GM12878 (cell line): ENCODE results near the gene RAD51B. TPM values are rescaled to one million over a fixed set of nuclear protein-coding genes. Genes with fewer than 3 reads are reported as not detected.

Experiments
- ATAC-seq: fragments of 200-7000 bp; cut with Tn5 transposase; 3 replicates; pipeline ENCODE4 v1.9.1; 2020; ENCODE audit warnings: mild to moderate bottlenecking, moderate library complexity
- BruUV-seq: library from RNA; stranded (reverse); fragments of 400-500 nt; replicated peaks from 2 replicates; lab custom pipeline; 2021; lab: Mats Ljungman, UMichigan
- CTCF ChIA-PET: fragments of 300-600 bp; sonication (Branson Sonifier 250); formaldehyde crosslinking; extraction: SDS; loops from one replicate; lab custom pipeline; 2021; ENCODE audit warnings: inconsistent platforms; lab: Yijun Ruan, JAX
- POLR2A ChIA-PET: fragments of 350-600 bp; formaldehyde crosslinking; extraction: SDS; loops from one replicate; lab custom pipeline; 2021; ENCODE audit warnings: inconsistent platforms; lab: Charles Lee
- RAD21 ChIA-PET: fragments of 300-600 bp; sonication (Branson Sonifier 250); formaldehyde crosslinking; loops from one replicate; lab custom pipeline; 2023; ENCODE audit warnings: antibody characterized with exemption; ENCODE audit not compliant: unreplicated experiment; lab: Charles Lee
- SMC1A ChIA-PET: fragments of 300-600 bp; sonication (Branson Sonifier 250); formaldehyde crosslinking; loops from one replicate; lab custom pipeline; 2023; ENCODE audit not compliant: unreplicated experiment, uncharacterized antibody; lab: Charles Lee
- DNase-seq: peaks from one replicate; pipeline ENCODE4 v3.0.0-alpha.2; 2011; ENCODE audit warnings: low read depth, low spot score
- FAIRE-seq: peaks from 3 replicates; lab custom pipeline; 2011; peaks lifted over from hg19 to GRCh38; lab: Jason Lieb, UNC
- H2AFZ ChIP-seq: 2 replicates; pipeline ENCODE4 v1.6.0; 2011; ENCODE audit warnings: low read depth, low read length, control low read depth; ENCODE audit not compliant: control insufficient read depth
- H3K27ac ChIP-seq: 2 replicates; pipeline ENCODE4 v1.5.1; 2011; ENCODE audit warnings: control low read depth; ENCODE audit not compliant: control insufficient read depth, insufficient read depth
- H3K27me3 ChIP-seq, 2 experiments: replicated peaks in 1 of 2; 2 replicates each; pipeline versions ENCODE4 v1.6.0 to v1.6.1; 2011; ENCODE audit warnings: low read length in 1 of 2; ENCODE audit not compliant: control insufficient read depth in 2 of 2, insufficient read depth in 2 of 2
- H3K36me3 ChIP-seq, 2 experiments: 2 replicates each; pipeline ENCODE4 v1.5.1; 2011; ENCODE audit warnings: low read length in 1 of 2; ENCODE audit not compliant: control insufficient read depth in 2 of 2, insufficient read depth in 2 of 2
- H3K4me1 ChIP-seq: 2 replicates; pipeline ENCODE4 v1.6.1; 2011; ENCODE audit warnings: mild to moderate bottlenecking, low read length, moderate library complexity, mixed read lengths; ENCODE audit not compliant: control insufficient read depth, insufficient read depth
- H3K4me2 ChIP-seq: 2 replicates; pipeline ENCODE4 v1.6.0; 2011; ENCODE audit warnings: control low read depth; ENCODE audit not compliant: control insufficient read depth, insufficient read depth
- H3K4me3 ChIP-seq: fragments of 200-600 bp; sonication (generic); 2 replicates; pipeline ENCODE4 v1.5.1; 2016
- H3K79me2 ChIP-seq: 2 replicates; pipeline ENCODE4 v1.6.0; 2011; ENCODE audit warnings: low read length; ENCODE audit not compliant: control insufficient read depth, insufficient read depth
- H3K9ac ChIP-seq: 2 replicates; pipeline ENCODE4 v1.8.0; 2011; ENCODE audit warnings: low read length, control low read depth, mixed read lengths; ENCODE audit not compliant: control insufficient read depth, insufficient read depth
- H3K9me3 ChIP-seq: replicated peaks from 3 replicates; pipeline ENCODE4 v1.5.1; 2011; ENCODE audit warnings: mild to moderate bottlenecking, low read length; ENCODE audit not compliant: control insufficient read depth, insufficient read depth
- H4K20me1 ChIP-seq: 2 replicates; pipeline ENCODE4 v1.6.0; 2011; ENCODE audit not compliant: control insufficient read depth, insufficient read depth
- BACH1 ChIP-seq: fragments of 450-650 bp; IDR thresholded peaks from 2 replicates; pipeline ENCODE4 v1.6.1; 2017; ENCODE audit warnings: mild to moderate bottlenecking, borderline replicate concordance
- BCL11A ChIP-seq: IDR thresholded peaks from 2 replicates; pipeline ENCODE4 v1.6.1; 2011; ENCODE audit warnings: low read depth, low read length
- BHLHE40 ChIP-seq, 2 experiments: fragments of 450-650 bp in 1 of 2; IDR thresholded peaks; 2 replicates each; pipeline ENCODE4 v1.6.1; 2011 to 2017; ENCODE audit warnings: low read depth in 2 of 2, borderline replicate concordance in 1 of 2, improper control_type of control experiment in 1 of 2, low read length in 1 of 2, mild to moderate bottlenecking in 1 of 2
- CREB1 ChIP-seq: IDR thresholded peaks from 2 replicates; pipeline ENCODE4 v1.6.1; 2012; ENCODE audit warnings: low read depth, mild to moderate bottlenecking, inconsistent platforms
- ESRRA ChIP-seq: IDR thresholded peaks from 2 replicates; pipeline ENCODE4 v1.6.1; 2012; ENCODE audit warnings: mild to moderate bottlenecking, low read length, improper control_type of control experiment
- HDGF ChIP-seq: fragments of 450-650 bp; IDR thresholded peaks from 2 replicates; pipeline ENCODE4 v1.6.1; 2016; ENCODE audit warnings: antibody characterized with exemption
- JUNB ChIP-seq: IDR thresholded peaks from 2 replicates; pipeline ENCODE4 v1.6.1; 2016; ENCODE audit warnings: antibody characterized with exemption, mild to moderate bottlenecking
- KLF5 ChIP-seq: fragments of 450-650 bp; IDR thresholded peaks from 2 replicates; pipeline ENCODE4 v1.6.1; 2014; ENCODE audit warnings: mild to moderate bottlenecking; ENCODE audit not compliant: partially characterized antibody
- MTA2 ChIP-seq: fragments of 450-650 bp; IDR thresholded peaks from 2 replicates; pipeline ENCODE4 v1.6.1; 2016; ENCODE audit warnings: low read depth, mild to moderate bottlenecking, moderate library complexity
- SUPT20H ChIP-seq: IDR thresholded peaks from 2 replicates; pipeline ENCODE4 v1.6.1; 2011; ENCODE audit warnings: low read depth, mild to moderate bottlenecking, low read length, moderate library complexity, borderline replicate concordance; ENCODE audit not compliant: control insufficient read depth
- TCF3 ChIP-seq: IDR thresholded peaks from 2 replicates; pipeline ENCODE4 v1.6.1; 2012; ENCODE audit warnings: low read depth, mild to moderate bottlenecking, low read length, borderline replicate concordance; ENCODE audit not compliant: insufficient read depth
- ZBTB11 ChIP-seq: fragments of 450-650 bp; formaldehyde crosslinking; IDR thresholded peaks from 2 replicates; pipeline ENCODE4 v1.5.0; 2022; ENCODE audit warnings: mild to moderate bottlenecking, missing genetic modification characterization
- ZSCAN29 ChIP-seq: fragments of 450-650 bp; IDR thresholded peaks from 2 replicates; pipeline ENCODE4 v1.6.1; 2017; ENCODE audit warnings: mild to moderate bottlenecking, moderate library complexity
- WGBS: methylation state at CpG from one replicate; pipeline ENCODE4 v1.1.6; 2016; ENCODE audit warnings: low lambda C conversion rate; ENCODE audit not compliant: insufficient replicate concordance, insufficient coverage; ENCODE audit errors: missing lambda C conversion rate; 5-methylcytosine and 5-hydroxymethylcytosine counted together
- in situ Hi-C: fragments of 300-500 bp; cut with MboI; formaldehyde crosslinking; loops from 9 replicates; pipeline ENCODE4 v1.14.3; 2018; ENCODE audit warnings: mixed read lengths
- intact Hi-C: fragments of 100-400 bp; cut with micrococcal nuclease; formaldehyde crosslinking; loops from one replicate; pipeline ENCODE4 v1.14.2; 2022; ENCODE audit not compliant: unreplicated experiment
- polyA plus RNA-seq, 11 experiments: library from polyadenylated mRNA; depleted of rRNA in 4 of 11; unstranded in 6 of 11; stranded (reverse) in 5 of 11; fragments of >200 nt; fragmentation: Nextera tagmentation in 4 of 11; fragmentation: Illumina TruSeq in 1 of 11; extraction: Ambion mirVana in 4 of 11; extraction: Trizol in 1 of 11; gene quantifications; 1 replicate in 1 of 11; 2 replicates in 10 of 11; pipeline versions ENCODE4 v1.2.1 to v1.2.3, GENCODE V29; 2011 to 2016; ENCODE audit warnings: inconsistent platforms in 2 of 11, missing spikeins in 2 of 11, low read depth in 1 of 11
- total RNA-seq, 4 experiments: library from RNA; depleted of rRNA in 3 of 4; stranded (reverse); fragments of >200 nt in 3 of 4; fragmentation: Illumina TruSeq in 1 of 4; extraction: Trizol in 1 of 4; gene quantifications; 2 replicates each; pipeline versions ENCODE4 v1.2.1 to v1.2.3, GENCODE V29; 2013 to 2021
- TF ChIP-seq, protein P1 (sequence below): fragments of 450-650 bp; IDR thresholded peaks from 2 replicates; pipeline ENCODE4 v1.6.1; 2016; ENCODE audit warnings: mild to moderate bottlenecking
- TF ChIP-seq, protein P2 (sequence below), 3 experiments: IDR thresholded peaks in 2 of 3; conservative IDR thresholded peaks in 1 of 3; 2 replicates each; pipeline ENCODE4 v1.5.1; 2011; ENCODE audit warnings: low read depth in 3 of 3, low read length in 3 of 3, mild to moderate bottlenecking in 3 of 3, control low read depth in 2 of 3, moderate library complexity in 2 of 3, inconsistent platforms in 1 of 3, mixed read lengths in 1 of 3; ENCODE audit not compliant: control insufficient read depth in 2 of 3, insufficient read depth in 1 of 3; ENCODE audit errors: extremely low read depth in 1 of 3

The RAD51B gene
- total and polyA plus RNA-seq, 10 of the 15 experiments (the other 5 are each of a cell fraction or from before 2014, with no cell fraction given): 9.8 to 26.8 (median 21.3) TPM

GRCh38 chr14:68278576-68279436, 459.2 kb downstream of the RAD51B start:
- DNase-seq (no peak), FAIRE-seq (no peak), ATAC-seq (no peak)
- H3K9ac ChIP-seq: peak overlapping the region; percentile 80
- CTCF ChIA-PET: interaction anchor here (0.8 to 2.0 kb wide), 7 partner anchors 9 to 536 kb away, joined by 3 to 6 read pairs (median 4); no protein-coding TSS in a partner anchor
- peaks cover 13% of the 10 kb centered on the region for H3K79me2 ChIP-seq
- H3K27me3 ChIP-seq: no peaks in the 10 kb centered on the region
- H3K27ac ChIP-seq: peak overlapping the region; percentile 92
- H2AFZ ChIP-seq: no peak overlapping the region
- intact Hi-C loops (loop anchor here (1.0 to 5.0 kb wide), 2 partner anchors 31 to 228 kb away; no protein-coding TSS in a partner anchor), in situ Hi-C loops (loop anchor here (10.0 kb wide), 1 partner anchor 516 kb away; the partner anchor contains the start of gene ZFP36L1)
- H3K36me3 ChIP-seq: no peaks in the 10 kb centered on the region
- H4K20me1 ChIP-seq: no peaks in the 10 kb centered on the region
- H3K4me2 ChIP-seq: peak overlapping the region; percentile 55
- BruUV-seq: no TSS peak
- POLR2A ChIA-PET: interaction anchor here (0.5 to 12.4 kb wide), 19 partner anchors 8 to 542 kb away, joined by 3 to 141 read pairs (median 4); no protein-coding TSS in a partner anchor
- H3K9me3 ChIP-seq: no peaks in the 10 kb centered on the region
- SMC1A ChIA-PET: interaction anchor here (0.8 to 13.0 kb wide), 14 partner anchors 8 to 542 kb away, joined by 3 to 227 read pairs (median 6); no protein-coding TSS in a partner anchor
- peaks cover 85% of the 10 kb centered on the region for H3K4me1 ChIP-seq
- WGBS: 46% methylated on average over 5 of the region's 5 CpGs
- H3K4me3 ChIP-seq: peak overlapping the region; percentile 49; the same call in 1 of the 2 replicates
- RAD21 ChIA-PET: interaction anchor here (1.0 to 15.7 kb wide), 20 partner anchors 10 to 537 kb away, joined by 3 to 343 read pairs (median 4); no protein-coding TSS in a partner anchor
- TF ChIP-seq ZBTB11 (CRISPR knock-in tag) (no peak; the same call in 1 of the 2 replicates), KLF5 (no peak), JUNB (no peak), BACH1 (peak; percentile 71), BHLHE40 (IDR thresholded peaks at IDR 0.05; ENCODE audit: borderline replicate concordance in 1 of 2, low read depth in 2 of 2, low read length in 1 of 2) (no peak), ESRRA (no peak), TCF3 (no peak), MTA2 (no peak), SUPT20H (no peak), BCL11A (no peak), HDGF (no peak), CREB1 (no peak), ZSCAN29 (no peak)
- TF ChIP-seq, protein P1, sequence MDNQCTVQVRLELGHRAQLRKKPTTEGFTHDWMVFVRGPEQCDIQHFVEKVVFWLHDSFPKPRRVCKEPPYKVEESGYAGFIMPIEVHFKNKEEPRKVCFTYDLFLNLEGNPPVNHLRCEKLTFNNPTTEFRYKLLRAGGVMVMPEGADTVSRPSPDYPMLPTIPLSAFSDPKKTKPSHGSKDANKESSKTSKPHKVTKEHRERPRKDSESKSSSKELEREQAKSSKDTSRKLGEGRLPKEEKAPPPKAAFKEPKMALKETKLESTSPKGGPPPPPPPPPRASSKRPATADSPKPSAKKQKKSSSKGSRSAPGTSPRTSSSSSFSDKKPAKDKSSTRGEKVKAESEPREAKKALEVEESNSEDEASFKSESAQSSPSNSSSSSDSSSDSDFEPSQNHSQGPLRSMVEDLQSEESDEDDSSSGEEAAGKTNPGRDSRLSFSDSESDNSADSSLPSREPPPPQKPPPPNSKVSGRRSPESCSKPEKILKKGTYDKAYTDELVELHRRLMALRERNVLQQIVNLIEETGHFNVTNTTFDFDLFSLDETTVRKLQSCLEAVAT: peak; percentile 71
- TF ChIP-seq, protein P2, sequence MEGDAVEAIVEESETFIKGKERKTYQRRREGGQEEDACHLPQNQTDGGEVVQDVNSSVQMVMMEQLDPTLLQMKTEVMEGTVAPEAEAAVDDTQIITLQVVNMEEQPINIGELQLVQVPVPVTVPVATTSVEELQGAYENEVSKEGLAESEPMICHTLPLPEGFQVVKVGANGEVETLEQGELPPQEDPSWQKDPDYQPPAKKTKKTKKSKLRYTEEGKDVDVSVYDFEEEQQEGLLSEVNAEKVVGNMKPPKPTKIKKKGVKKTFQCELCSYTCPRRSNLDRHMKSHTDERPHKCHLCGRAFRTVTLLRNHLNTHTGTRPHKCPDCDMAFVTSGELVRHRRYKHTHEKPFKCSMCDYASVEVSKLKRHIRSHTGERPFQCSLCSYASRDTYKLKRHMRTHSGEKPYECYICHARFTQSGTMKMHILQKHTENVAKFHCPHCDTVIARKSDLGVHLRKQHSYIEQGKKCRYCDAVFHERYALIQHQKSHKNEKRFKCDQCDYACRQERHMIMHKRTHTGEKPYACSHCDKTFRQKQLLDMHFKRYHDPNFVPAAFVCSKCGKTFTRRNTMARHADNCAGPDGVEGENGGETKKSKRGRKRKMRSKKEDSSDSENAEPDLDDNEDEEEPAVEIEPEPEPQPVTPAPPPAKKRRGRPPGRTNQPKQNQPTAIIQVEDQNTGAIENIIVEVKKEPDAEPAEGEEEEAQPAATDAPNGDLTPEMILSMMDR (IDR thresholded peaks at IDR 0.05 in 2 of 3, conservative IDR thresholded peaks at IDR 0.05 in 1 of 3; ENCODE audit: control insufficient read depth in 2 of 3, extremely low read depth in 1 of 3, insufficient read depth in 1 of 3, low read depth in 3 of 3, low read length in 3 of 3): no peak
